ENCODE data around the gene PRX. TPM values are rescaled to one million over a fixed set of nuclear protein-coding genes. Genes with fewer than 3 reads are reported as not detected.

Gene PRX
- total and polyA plus RNA-seq, 9 of the 15 experiments (the other 6 are each of a cell fraction or from before 2014, with no cell fraction given): 0.65 to 3.5 (median 1.7) TPM; not detected in 2

- TF ChIP-seq NR4A1 (CRISPR knock-in tag; IDR thresholded peaks at IDR 0.05) (no peak), NR4A1 (tag; IDR thresholded peaks at IDR 0.05) (no peak), HDAC1 (IDR thresholded peaks at IDR 0.05) (0 out of 4 replicates have a peak, but pooled peaks of 1 of the 2 experiments have one; percentile 29), CREM (IDR thresholded peaks at IDR 0.05; ENCODE audit: low read depth) (peak; percentile 53), NFE2 (IDR thresholded peaks at IDR 0.05; ENCODE audit: low read depth) (peak; percentile 89), ZKSCAN1 (IDR thresholded peaks at IDR 0.05; ENCODE audit: low read depth, low read length) (no peak), KDM5B (IDR thresholded peaks at IDR 0.05; ENCODE audit: insufficient replicate concordance, low read depth, low read length) (no peak), NFRKB (IDR thresholded peaks at IDR 0.05; ENCODE audit: low read depth) (no peak), KLF13 (tag; IDR thresholded peaks at IDR 0.05; ENCODE audit: borderline replicate concordance, low read depth) (no peak), SMARCA4 (IDR thresholded peaks at IDR 0.05) (peak; percentile 11; the same call in 1 of the 2 replicates), ZNF316 (IDR thresholded peaks at IDR 0.05) (peak; percentile 97), HMGXB4 (CRISPR knock-in tag; IDR thresholded peaks at IDR 0.05) (no peak), ZBTB33 (CRISPR knock-in tag; IDR thresholded peaks at IDR 0.05) (peak; percentile 91), SREBF1 (IDR thresholded peaks at IDR 0.05; ENCODE audit: borderline replicate concordance, low read depth, low read length) (no peak), NEUROD1 (IDR thresholded peaks at IDR 0.05; ENCODE audit: borderline replicate concordance, low read depth, low read length, partially characterized antibody) (no peak)
- TF ChIP-seq, protein P1, sequence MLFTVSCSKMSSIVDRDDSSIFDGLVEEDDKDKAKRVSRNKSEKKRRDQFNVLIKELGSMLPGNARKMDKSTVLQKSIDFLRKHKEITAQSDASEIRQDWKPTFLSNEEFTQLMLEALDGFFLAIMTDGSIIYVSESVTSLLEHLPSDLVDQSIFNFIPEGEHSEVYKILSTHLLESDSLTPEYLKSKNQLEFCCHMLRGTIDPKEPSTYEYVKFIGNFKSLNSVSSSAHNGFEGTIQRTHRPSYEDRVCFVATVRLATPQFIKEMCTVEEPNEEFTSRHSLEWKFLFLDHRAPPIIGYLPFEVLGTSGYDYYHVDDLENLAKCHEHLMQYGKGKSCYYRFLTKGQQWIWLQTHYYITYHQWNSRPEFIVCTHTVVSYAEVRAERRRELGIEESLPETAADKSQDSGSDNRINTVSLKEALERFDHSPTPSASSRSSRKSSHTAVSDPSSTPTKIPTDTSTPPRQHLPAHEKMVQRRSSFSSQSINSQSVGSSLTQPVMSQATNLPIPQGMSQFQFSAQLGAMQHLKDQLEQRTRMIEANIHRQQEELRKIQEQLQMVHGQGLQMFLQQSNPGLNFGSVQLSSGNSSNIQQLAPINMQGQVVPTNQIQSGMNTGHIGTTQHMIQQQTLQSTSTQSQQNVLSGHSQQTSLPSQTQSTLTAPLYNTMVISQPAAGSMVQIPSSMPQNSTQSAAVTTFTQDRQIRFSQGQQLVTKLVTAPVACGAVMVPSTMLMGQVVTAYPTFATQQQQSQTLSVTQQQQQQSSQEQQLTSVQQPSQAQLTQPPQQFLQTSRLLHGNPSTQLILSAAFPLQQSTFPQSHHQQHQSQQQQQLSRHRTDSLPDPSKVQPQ (CRISPR knock-in tag; IDR thresholded peaks at IDR 0.05; ENCODE audit: borderline replicate concordance): no peak
- TF ChIP-seq, protein P2, sequence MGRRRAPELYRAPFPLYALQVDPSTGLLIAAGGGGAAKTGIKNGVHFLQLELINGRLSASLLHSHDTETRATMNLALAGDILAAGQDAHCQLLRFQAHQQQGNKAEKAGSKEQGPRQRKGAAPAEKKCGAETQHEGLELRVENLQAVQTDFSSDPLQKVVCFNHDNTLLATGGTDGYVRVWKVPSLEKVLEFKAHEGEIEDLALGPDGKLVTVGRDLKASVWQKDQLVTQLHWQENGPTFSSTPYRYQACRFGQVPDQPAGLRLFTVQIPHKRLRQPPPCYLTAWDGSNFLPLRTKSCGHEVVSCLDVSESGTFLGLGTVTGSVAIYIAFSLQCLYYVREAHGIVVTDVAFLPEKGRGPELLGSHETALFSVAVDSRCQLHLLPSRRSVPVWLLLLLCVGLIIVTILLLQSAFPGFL (CRISPR knock-in tag; IDR thresholded peaks at IDR 0.05): no peak
- TF ChIP-seq, protein P3, sequence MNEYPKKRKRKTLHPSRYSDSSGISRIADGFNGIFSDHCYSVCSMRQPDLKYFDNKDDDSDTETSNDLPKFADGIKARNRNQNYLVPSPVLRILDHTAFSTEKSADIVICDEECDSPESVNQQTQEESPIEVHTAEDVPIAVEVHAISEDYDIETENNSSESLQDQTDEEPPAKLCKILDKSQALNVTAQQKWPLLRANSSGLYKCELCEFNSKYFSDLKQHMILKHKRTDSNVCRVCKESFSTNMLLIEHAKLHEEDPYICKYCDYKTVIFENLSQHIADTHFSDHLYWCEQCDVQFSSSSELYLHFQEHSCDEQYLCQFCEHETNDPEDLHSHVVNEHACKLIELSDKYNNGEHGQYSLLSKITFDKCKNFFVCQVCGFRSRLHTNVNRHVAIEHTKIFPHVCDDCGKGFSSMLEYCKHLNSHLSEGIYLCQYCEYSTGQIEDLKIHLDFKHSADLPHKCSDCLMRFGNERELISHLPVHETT (CRISPR knock-in tag; conservative IDR thresholded peaks at IDR 0.05 in 1 of 2, IDR thresholded peaks at IDR 0.05 in 1 of 2): no peak
Measured at GRCh38 chr19:40366697-40367561, 46.2 kb downstream of the PRX start (continued).
